ENCODE data around the gene PDIA4. TPM values are rescaled to one million over a fixed set of nuclear protein-coding genes. Genes with fewer than 3 reads are reported as not detected.

Gene PDIA4, protein sequence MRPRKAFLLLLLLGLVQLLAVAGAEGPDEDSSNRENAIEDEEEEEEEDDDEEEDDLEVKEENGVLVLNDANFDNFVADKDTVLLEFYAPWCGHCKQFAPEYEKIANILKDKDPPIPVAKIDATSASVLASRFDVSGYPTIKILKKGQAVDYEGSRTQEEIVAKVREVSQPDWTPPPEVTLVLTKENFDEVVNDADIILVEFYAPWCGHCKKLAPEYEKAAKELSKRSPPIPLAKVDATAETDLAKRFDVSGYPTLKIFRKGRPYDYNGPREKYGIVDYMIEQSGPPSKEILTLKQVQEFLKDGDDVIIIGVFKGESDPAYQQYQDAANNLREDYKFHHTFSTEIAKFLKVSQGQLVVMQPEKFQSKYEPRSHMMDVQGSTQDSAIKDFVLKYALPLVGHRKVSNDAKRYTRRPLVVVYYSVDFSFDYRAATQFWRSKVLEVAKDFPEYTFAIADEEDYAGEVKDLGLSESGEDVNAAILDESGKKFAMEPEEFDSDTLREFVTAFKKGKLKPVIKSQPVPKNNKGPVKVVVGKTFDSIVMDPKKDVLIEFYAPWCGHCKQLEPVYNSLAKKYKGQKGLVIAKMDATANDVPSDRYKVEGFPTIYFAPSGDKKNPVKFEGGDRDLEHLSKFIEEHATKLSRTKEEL
- total RNA-seq: 233 and 420 TPM in 2 replicates

DNA sequence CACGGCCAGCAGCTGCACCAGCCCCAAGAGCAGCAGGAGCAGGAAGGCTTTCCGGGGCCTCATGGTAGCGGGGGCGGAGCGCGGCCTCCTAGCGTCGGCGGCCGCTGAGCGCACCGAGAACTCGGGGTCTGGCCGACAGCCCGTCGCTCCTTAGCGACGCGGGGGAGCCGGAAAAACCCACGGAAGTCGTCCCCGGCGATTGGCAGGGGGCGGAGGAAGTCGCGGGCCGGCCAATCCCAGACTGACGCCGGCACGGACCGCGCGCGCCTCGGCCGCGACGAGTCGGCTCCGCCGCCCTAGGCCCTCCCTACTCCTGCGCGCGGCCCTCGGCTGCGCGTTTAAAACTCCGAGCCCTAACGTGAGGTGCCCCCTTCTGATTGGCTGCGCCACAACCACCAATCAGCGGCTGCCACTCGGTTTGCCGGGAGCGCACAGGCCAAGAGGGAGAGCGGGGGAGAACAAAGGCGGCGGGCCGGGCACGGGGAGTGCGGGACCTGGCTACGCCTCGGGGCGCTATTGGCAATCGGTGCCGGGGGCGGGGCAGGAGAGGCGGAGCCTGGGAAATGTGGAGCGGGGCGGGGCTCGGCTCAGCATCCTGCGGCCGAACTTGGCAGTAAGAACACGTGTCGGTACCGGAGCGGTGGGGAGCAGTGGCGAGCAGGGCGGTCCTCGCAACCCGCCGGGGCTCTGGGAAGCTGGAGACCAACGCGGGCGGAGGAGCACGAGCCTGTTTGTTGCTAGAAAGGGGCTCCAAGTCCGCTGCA is at the start of gene PDIA4:
PDIA4 (minus strand) TSS at position 160 of the 764 bp plus-strand sequence; CDS start at position 63, 97 bp downstream.

Small RNAs within 50 kb of the gene (small RNA-seq; reads per million reads assigned to genes)
- gene COX6B1P1 (not detected), gene RNU6-650P (0.29 reads per million, percentile 5 among the genes with 10 or more reads in this experiment), gene RNY1 (745 reads per million, percentile 99 among the genes with 10 or more reads in this experiment), gene RNY3 (1,359 reads per million, percentile 99 among the genes with 10 or more reads in this experiment), gene RNY4 (256 reads per million, percentile 99 among the genes with 10 or more reads in this experiment)

Other genes starting within 250 kb of the PDIA4 start
- 7.4 and 8.2 TPM in 2 replicates for gene EZH2, start 144.2 kb downstream of the PDIA4 start, total RNA-seq
- gene ZNF786, start 62.2 kb upstream of the PDIA4 start, total RNA-seq: 7.4 and 7.5 TPM in 2 replicates
- 6.7 and 9.0 TPM in 2 replicates for gene ZNF425, start 97.8 kb upstream of the PDIA4 start, total RNA-seq
- 22.4 and 29.2 TPM in 2 replicates for gene ZNF398, start 118.9 kb upstream of the PDIA4 start, total RNA-seq
- 24.8 and 26.7 TPM in 2 replicates for gene ZNF282, start 167.0 kb upstream of the PDIA4 start, total RNA-seq
- 8.7 and 11.8 TPM in 2 replicates for gene ZNF212, start 211.1 kb upstream of the PDIA4 start, total RNA-seq
- gene ZNF783, start 233.7 kb upstream of the PDIA4 start, total RNA-seq: 16.3 and 21.2 TPM in 2 replicates

Data from placental epithelial cell (primary cell).